ENCODE results near the gene PHAF1.

GRCh38 chr16:67063008-67063407, 46.7 kb upstream of the PHAF1 start:
- TF ChIP-seq CTCF (IDR thresholded peaks at IDR 0.05), result no peak
- TF ChIP-seq EZH2 (IDR thresholded peaks at IDR 0.05; ENCODE audit: borderline replicate concordance, insufficient read depth, low read depth, low read length, poor library complexity, severe bottlenecking), result no peak
